H1 (cell line): ENCODE measurements around the gene COL17A1. TPM values are rescaled to one million over a fixed set of nuclear protein-coding genes. Genes with fewer than 3 reads are reported as not detected.

Experiments used
- CTCF ChIA-PET: fragments of 300-600 bp; sonication (Branson Sonifier 250); formaldehyde crosslinking; loops from one replicate; lab custom pipeline; 2021; ENCODE audit not compliant: partially characterized antibody; lab: Charles Lee
- POLR2A ChIA-PET: fragments of 300-600 bp; sonication (Branson Sonifier 250); formaldehyde crosslinking; loops from one replicate; lab custom pipeline; 2021; ENCODE audit warnings: inconsistent platforms; ENCODE audit not compliant: partially characterized antibody; lab: Charles Lee
- DNase-seq, 2 experiments: peaks; one replicate each; pipeline versions ENCODE4 v3.0.0 to v3.0.0-alpha.2; 2010 to 2022; ENCODE audit warnings: low spot score in 2 of 2, low read depth in 1 of 2, mixed read lengths in 1 of 2
- FAIRE-seq: peaks from 2 replicates; lab custom pipeline; 2011; peaks lifted over from hg19 to GRCh38; lab: Jason Lieb, UNC
- H2AFZ ChIP-seq: 2 replicates; pipeline ENCODE4 v1.8.1; 2012; ENCODE audit warnings: low read length, inconsistent platforms
- H2AK5ac ChIP-seq: 2 replicates; pipeline ENCODE4 v1.6.1; 2013; ENCODE audit warnings: low read depth, low read length
- H2BK120ac ChIP-seq: replicated peaks from 2 replicates; pipeline ENCODE3; 2013; ENCODE audit warnings: low read depth, low read length, inconsistent platforms
- H2BK12ac ChIP-seq: 2 replicates; pipeline ENCODE4 v1.6.1; 2013; ENCODE audit warnings: low read depth, low read length
- H2BK15ac ChIP-seq: 2 replicates; pipeline ENCODE4 v1.6.1; 2013; ENCODE audit warnings: low read length
- H2BK20ac ChIP-seq: 2 replicates; pipeline ENCODE4 v1.6.1; 2013; ENCODE audit warnings: low read length
- H2BK5ac ChIP-seq: 2 replicates; pipeline ENCODE4 v1.6.1; 2013; ENCODE audit warnings: low read depth, low read length
- H3K14ac ChIP-seq: 2 replicates; pipeline ENCODE4 v1.6.1; 2013; ENCODE audit warnings: inconsistent platforms; ENCODE audit not compliant: insufficient read length
- H3K18ac ChIP-seq: 2 replicates; pipeline ENCODE4 v1.6.1; 2013; ENCODE audit warnings: low read length; ENCODE audit errors: extremely low read depth
- H3K23ac ChIP-seq: 2 replicates; pipeline ENCODE4 v1.6.1; 2013; ENCODE audit warnings: inconsistent platforms; ENCODE audit not compliant: insufficient read length
- H3K23me2 ChIP-seq: 2 replicates; pipeline ENCODE4 v1.6.1; 2013; ENCODE audit warnings: low read depth, low read length
- H3K27ac ChIP-seq: 2 replicates; pipeline ENCODE4 v1.6.1; 2011; ENCODE audit warnings: low read depth, low read length, inconsistent platforms
- H3K27me3 ChIP-seq, 4 experiments: replicated peaks in 1 of 4; 1 replicate in 1 of 4; 2 replicates in 3 of 4; pipeline versions ENCODE4 v1.6.1 to v1.8.1; 2011 to 2013; ENCODE audit warnings: low read length in 3 of 4, mild to moderate bottlenecking in 3 of 4, inconsistent platforms in 2 of 4, mixed read lengths in 2 of 4, moderate library complexity in 1 of 4; ENCODE audit not compliant: control insufficient read depth in 3 of 4, insufficient read depth in 3 of 4; ENCODE audit errors: extremely low read depth in 1 of 4
- H3K36me3 ChIP-seq, 4 experiments: 2 replicates each; pipeline versions ENCODE4 v1.6.1 to v1.8.1; 2011 to 2013; ENCODE audit warnings: mild to moderate bottlenecking in 4 of 4, low read length in 3 of 4, moderate library complexity in 2 of 4, control low read depth in 1 of 4, inconsistent platforms in 1 of 4; ENCODE audit not compliant: insufficient read depth in 4 of 4, control insufficient read depth in 2 of 4
- H3K4ac ChIP-seq: replicated peaks from 2 replicates; pipeline ENCODE3; 2013; ENCODE audit warnings: low read length, low read depth, mixed read lengths, inconsistent platforms; ENCODE audit not compliant: insufficient read length
- H3K4me1 ChIP-seq, 4 experiments: replicated peaks in 1 of 4; 1 replicate in 1 of 4; 2 replicates in 3 of 4; pipeline versions ENCODE4 v1.6.1 to v1.8.1; 2011 to 2013; ENCODE audit warnings: low read length in 3 of 4, inconsistent platforms in 2 of 4, mixed read lengths in 1 of 4; ENCODE audit not compliant: insufficient read depth in 4 of 4, control insufficient read depth in 3 of 4
- H3K4me2 ChIP-seq, 2 experiments: 2 replicates each; pipeline versions ENCODE4 v1.6.1 to v1.8.1; 2011 to 2013; ENCODE audit warnings: low read depth in 2 of 2, low read length in 2 of 2, control low read depth in 1 of 2, inconsistent platforms in 1 of 2, mild to moderate bottlenecking in 1 of 2; ENCODE audit not compliant: insufficient read depth in 1 of 2
- H3K4me3 ChIP-seq, 4 experiments: fragments of 200-600, 300-600 bp in 1 of 4; sonication (generic), shearing (Covaris generic), sonication (Bioruptor Twin) in 1 of 4; 2 replicates each; pipeline versions ENCODE4 v1.5.1 to v1.8.1; 2011 to 2016; ENCODE audit warnings: low read length in 4 of 4, low read depth in 3 of 4, control low read depth in 2 of 4, inconsistent platforms in 2 of 4, mild to moderate bottlenecking in 2 of 4, mixed read lengths in 1 of 4, moderate library complexity in 1 of 4; ENCODE audit not compliant: insufficient read depth in 2 of 4; ENCODE audit errors: extremely low read depth in 1 of 4
- H3K56ac ChIP-seq: replicated peaks from 2 replicates; pipeline ENCODE3; 2013; ENCODE audit warnings: low read depth, mild to moderate bottlenecking, mixed read lengths, low read length, inconsistent platforms; ENCODE audit not compliant: insufficient read length
- H3K79me1 ChIP-seq: 2 replicates; pipeline ENCODE4 v1.6.1; 2013; ENCODE audit warnings: low read depth, low read length, control low read depth
- H3K79me2 ChIP-seq, 2 experiments: 2 replicates each; pipeline versions ENCODE4 v1.6.1 to v1.8.1; 2012 to 2013; ENCODE audit warnings: low read length in 2 of 2, mild to moderate bottlenecking in 2 of 2, inconsistent platforms in 1 of 2; ENCODE audit not compliant: insufficient read depth in 2 of 2, control insufficient read depth in 1 of 2
- H3K9ac ChIP-seq, 4 experiments: replicated peaks in 1 of 4; 1 replicate in 1 of 4; 2 replicates in 3 of 4; pipeline versions ENCODE4 v1.6.1 to v1.8.1; 2011 to 2013; ENCODE audit warnings: low read depth in 3 of 4, low read length in 3 of 4, control low read depth in 2 of 4, mild to moderate bottlenecking in 2 of 4, moderate library complexity in 2 of 4, inconsistent platforms in 1 of 4; ENCODE audit errors: extremely low read depth in 1 of 4
- H3K9me3 ChIP-seq, 2 experiments: 2 replicates each; pipeline versions ENCODE4 v1.6.1 to v1.8.1; 2012 to 2013; ENCODE audit warnings: mild to moderate bottlenecking in 2 of 2, moderate library complexity in 2 of 2, control low read depth in 1 of 2, inconsistent platforms in 1 of 2, low read depth in 1 of 2, low read length in 1 of 2, mixed read lengths in 1 of 2; ENCODE audit not compliant: insufficient read depth in 2 of 2
- H4K20me1 ChIP-seq, 2 experiments: replicated peaks in 1 of 2; 2 replicates each; pipeline versions ENCODE3 to v1.8.1; 2011 to 2013; ENCODE audit warnings: inconsistent platforms in 2 of 2, low read length in 2 of 2, mild to moderate bottlenecking in 1 of 2; ENCODE audit not compliant: insufficient read depth in 2 of 2, control insufficient read depth in 1 of 2
- H4K5ac ChIP-seq: 2 replicates; pipeline ENCODE4 v1.6.1; 2013; ENCODE audit warnings: low read length, low read depth, mixed read lengths, inconsistent platforms; ENCODE audit not compliant: insufficient read length
- H4K8ac ChIP-seq: 2 replicates; pipeline ENCODE4 v1.8.0; 2013; ENCODE audit warnings: mild to moderate bottlenecking, moderate library complexity, low read length, inconsistent platforms; ENCODE audit not compliant: insufficient read depth; ENCODE audit errors: extremely low read depth
- H4K91ac ChIP-seq: replicated peaks from 2 replicates; pipeline ENCODE3; 2013; ENCODE audit warnings: low read length, mixed read lengths, inconsistent platforms; ENCODE audit not compliant: insufficient read length
- CBX8 ChIP-seq: fragments of 300-800, 300-1000 bp; sonication (generic); IDR thresholded peaks from 2 replicates; pipeline ENCODE4 v1.7.1; 2016; ENCODE audit warnings: low read depth, low read length, borderline replicate concordance
- FOSL1 ChIP-seq: IDR thresholded peaks from 2 replicates; pipeline ENCODE4 v1.6.1; 2011; ENCODE audit warnings: mild to moderate bottlenecking, low read depth, low read length, moderate library complexity; ENCODE audit not compliant: insufficient read depth
- GABPA ChIP-seq: IDR thresholded peaks from 2 replicates; pipeline ENCODE4 v1.6.1; 2011; ENCODE audit warnings: mild to moderate bottlenecking, low read length, moderate library complexity, borderline replicate concordance; ENCODE audit not compliant: insufficient read depth
- JUN ChIP-seq: IDR thresholded peaks from 2 replicates; pipeline ENCODE4 v1.6.1; 2011; ENCODE audit warnings: low read depth, mild to moderate bottlenecking, improper control_type of control experiment, low read length
- MAFK ChIP-seq: IDR thresholded peaks from 2 replicates; pipeline ENCODE4 v1.6.1; 2012; ENCODE audit warnings: low read depth, mild to moderate bottlenecking, improper control_type of control experiment, low read length
- POLR2A ChIP-seq, 2 experiments: IDR thresholded peaks; 1 replicate in 1 of 2; 2 replicates in 1 of 2; pipeline ENCODE4 v1.6.1; 2011; ENCODE audit warnings: low read depth in 2 of 2, low read length in 2 of 2, mild to moderate bottlenecking in 2 of 2; ENCODE audit errors: control extremely low read depth in 1 of 2
- USF2 ChIP-seq: IDR thresholded peaks from 2 replicates; pipeline ENCODE4 v1.6.1; 2011; ENCODE audit warnings: low read length, improper control_type of control experiment
- WGBS, 2 experiments: shearing (Covaris generic) in 1 of 2; methylation state at CpG; one replicate each; pipeline versions ENCODE4 v1.1.6 to v1.1.7; 2013 to 2015; ENCODE audit warnings: low lambda C conversion rate in 2 of 2, mixed read lengths in 2 of 2, inconsistent platforms in 1 of 2, low coverage in 1 of 2, missing lambda C conversion rate in 1 of 2; ENCODE audit not compliant: insufficient replicate concordance in 2 of 2, insufficient coverage in 1 of 2, insufficient read length in 1 of 2; ENCODE audit errors: extremely low coverage in 1 of 2, missing lambda C conversion rate in 1 of 2; 5-methylcytosine and 5-hydroxymethylcytosine counted together
- polyA plus RNA-seq, 7 experiments: library from polyadenylated mRNA; depleted of rRNA in 3 of 7; stranded (reverse) in 5 of 7; unstranded in 2 of 7; fragments of >200 nt in 5 of 7; fragments of 200-250 nt in 2 of 7; gene quantifications; 1 replicate in 5 of 7; 2 replicates in 1 of 7; 4 replicates in 1 of 7; pipeline versions ENCODE4 v1.2.1 to v1.2.3, GENCODE V29; 2011 to 2013; ENCODE audit warnings: missing spikeins in 2 of 7, mixed read lengths in 2 of 7
- total RNA-seq: library from RNA; stranded (reverse); fragmentation: NEBNext Ultra II Directional; extraction: Animal tissue kit (Norgen Biotek cat#: 25700); gene quantifications from 2 replicates; pipeline ENCODE4 v1.2.1, GENCODE V29; 2021

COL17A1 gene
- total and polyA plus RNA-seq, 2 of the 8 experiments (the other 6 are each of a cell fraction or from before 2014, with no cell fraction given): 0.35 to 0.37 TPM

- H3K79me2 ChIP-seq: no peaks in the 10 kb centered on the region
- peaks cover 3 to 18% (median 11%) of the 10 kb centered on the region in 4 experiments; a peak in 4 of 8 replicates for H3K36me3 ChIP-seq
- H3K4me1 ChIP-seq: peaks cover 0 to 3% (median 0%) of the 10 kb centered on the region in 4 experiments; a peak in 1 of 7 replicates
- POLR2A ChIA-PET: no interaction called here
- no peaks in the 10 kb centered on the region; the same call in 1 of the 2 replicates for H3K23me2 ChIP-seq
- no peak overlapping the region for H2BK12ac ChIP-seq
- no peak overlapping the region for H4K5ac ChIP-seq
- no peak overlapping the region for H4K8ac ChIP-seq
- H2BK120ac ChIP-seq: no peak overlapping the region
- H2AK5ac ChIP-seq: no peak overlapping the region
- H4K20me1 ChIP-seq: no peaks in the 10 kb centered on the region
- no peak overlapping the region for H3K4me3 ChIP-seq
- no peak overlapping the region for H2BK5ac ChIP-seq
- H3K27me3 ChIP-seq: no peaks in the 10 kb centered on the region
- no peak overlapping the region for H3K14ac ChIP-seq
- no peak overlapping the region for H3K23ac ChIP-seq
- H3K79me1 ChIP-seq: no peaks in the 10 kb centered on the region
- H3K9me3 ChIP-seq: no peaks in the 10 kb centered on the region
- no peak overlapping the region for H2AFZ ChIP-seq
- no peak overlapping the region for H3K9ac ChIP-seq
- no peak overlapping the region for H3K27ac ChIP-seq
- H3K18ac ChIP-seq: no peak overlapping the region
- no peak overlapping the region for H3K4ac ChIP-seq
- DNase-seq: no peak
- CTCF ChIA-PET: interaction anchor here (0.8 to 2.6 kb wide), 4 partner anchors 10 to 134 kb away, joined by 3 to 20 read pairs (median 4); no protein-coding TSS in a partner anchor
- H3K4me2 ChIP-seq: no peak overlapping the region
- TF ChIP-seq MAFK (no peak), JUN (no peak), USF2 (no peak), FOSL1 (no peak), CBX8 (no peak), GABPA (no peak), POLR2A (IDR thresholded peaks at IDR 0.05; ENCODE audit: control extremely low read depth in 1 of 2, low read depth in 2 of 2, low read length in 2 of 2) (no peak)
- H2BK15ac ChIP-seq: no peak overlapping the region
- 91% methylated on average over 6 of the region's 6 CpGs; no CpG with 5 or more reads in 1 of the 2 experiments for WGBS, 2 experiments
- no peak overlapping the region for H4K91ac ChIP-seq
- H2BK20ac ChIP-seq: no peak overlapping the region
- no peak overlapping the region for H3K56ac ChIP-seq
- FAIRE-seq: no peak
Measured at GRCh38 chr10:104018471-104018870, 67.2 kb downstream of the COL17A1 start.
